Spleen (tissue), 7 donors: ENCODE data around the gene MKLN1.

Experiments used
- CTCF ChIP-seq, 11 experiments: fragments of 200-600 bp in 7 of 11; fragments of 450-650 bp in 4 of 11; sonication (generic) in 4 of 11; IDR thresholded peaks in 8 of 11; conservative IDR thresholded peaks in 3 of 11; 1 replicate in 7 of 11; 2 replicates in 4 of 11; pipeline versions ENCODE4 v1.4.0 to v1.8.0; 2016 to 2021; ENCODE audit warnings: antibody characterized with exemption in 11 of 11, inconsistent platforms in 4 of 11, mild to moderate bottlenecking in 1 of 11
- POLR2A ChIP-seq, 3 donors: fragments of 450-650 bp; IDR thresholded peaks; one replicate each; pipeline ENCODE4 v1.5.1; 2017; ENCODE audit warnings: antibody characterized with exemption in 3 of 3, mild to moderate bottlenecking in 1 of 3
- donor health status: DM: no; HTN: no; CAD: no; lungs with moderate emphysema.
- donor health status: DM: no; HTN: no; CAD: no.
- donor health status: DM: no; HTN: no; CAD: no.

GRCh38 chr7:131513245-131514061, 185.8 kb downstream of the MKLN1 start:
- TF ChIP-seq CTCF (IDR thresholded peaks at IDR 0.05 in 8 of 11, conservative IDR thresholded peaks at IDR 0.05 in 3 of 11) (peak; percentile 65 to 97 (median 88)), POLR2A (IDR thresholded peaks at IDR 0.05) (no peak)
